Measurements from ENCODE around the gene FRS3. TPM values are rescaled to one million over a fixed set of nuclear protein-coding genes. Genes with fewer than 3 reads are reported as not detected.
A peak's percentile ranks its signal among the peaks of the same experiment; 100 is the strongest.

Gene FRS3
- total and polyA plus RNA-seq, 2 of the 13 experiments (the other 11 are each of a cell fraction or from before 2014, with no cell fraction given) = 3.0 to 7.4 TPM

- TF ChIP-seq ZNF18 (CRISPR knock-in tag; IDR thresholded peaks at IDR 0.05; ENCODE audit: insufficient replicate concordance) = no peak
- peak; percentile 52; the same call in 1 of the 2 replicates for TF ChIP-seq ZXDC (CRISPR knock-in tag; IDR thresholded peaks at IDR 0.05)
- TF ChIP-seq SYNCRIP (IDR thresholded peaks at IDR 0.05; ENCODE audit: insufficient read depth, low read depth, low read length) = no peak
- TF ChIP-seq CHCHD3 (CRISPR knock-in tag; IDR thresholded peaks at IDR 0.05) = peak; percentile 63; the same call in 1 of the 2 replicates
- TF ChIP-seq, protein P1, sequence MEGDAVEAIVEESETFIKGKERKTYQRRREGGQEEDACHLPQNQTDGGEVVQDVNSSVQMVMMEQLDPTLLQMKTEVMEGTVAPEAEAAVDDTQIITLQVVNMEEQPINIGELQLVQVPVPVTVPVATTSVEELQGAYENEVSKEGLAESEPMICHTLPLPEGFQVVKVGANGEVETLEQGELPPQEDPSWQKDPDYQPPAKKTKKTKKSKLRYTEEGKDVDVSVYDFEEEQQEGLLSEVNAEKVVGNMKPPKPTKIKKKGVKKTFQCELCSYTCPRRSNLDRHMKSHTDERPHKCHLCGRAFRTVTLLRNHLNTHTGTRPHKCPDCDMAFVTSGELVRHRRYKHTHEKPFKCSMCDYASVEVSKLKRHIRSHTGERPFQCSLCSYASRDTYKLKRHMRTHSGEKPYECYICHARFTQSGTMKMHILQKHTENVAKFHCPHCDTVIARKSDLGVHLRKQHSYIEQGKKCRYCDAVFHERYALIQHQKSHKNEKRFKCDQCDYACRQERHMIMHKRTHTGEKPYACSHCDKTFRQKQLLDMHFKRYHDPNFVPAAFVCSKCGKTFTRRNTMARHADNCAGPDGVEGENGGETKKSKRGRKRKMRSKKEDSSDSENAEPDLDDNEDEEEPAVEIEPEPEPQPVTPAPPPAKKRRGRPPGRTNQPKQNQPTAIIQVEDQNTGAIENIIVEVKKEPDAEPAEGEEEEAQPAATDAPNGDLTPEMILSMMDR (CRISPR knock-in tag; IDR thresholded peaks at IDR 0.05) = peak; percentile 93
- peak; percentile 81; the same call in 2 of the 3 replicates for TF ChIP-seq MXI1 (IDR thresholded peaks at IDR 0.05; ENCODE audit: borderline replicate concordance, low read depth, low read length)
- no peak for TF ChIP-seq ATF7 (IDR thresholded peaks at IDR 0.05)
- TF ChIP-seq ATF7 (CRISPR knock-in tag; IDR thresholded peaks at IDR 0.05) = peak; percentile 9; the same call in 1 of the 2 replicates
- peak; percentile 71; the same call in 1 of the 2 replicates for TF ChIP-seq ZNF563 (CRISPR knock-in tag; IDR thresholded peaks at IDR 0.05)
- no peak for TF ChIP-seq SCMH1 (CRISPR knock-in tag; IDR thresholded peaks at IDR 0.05; ENCODE audit: borderline replicate concordance)
- TF ChIP-seq, protein P2, sequence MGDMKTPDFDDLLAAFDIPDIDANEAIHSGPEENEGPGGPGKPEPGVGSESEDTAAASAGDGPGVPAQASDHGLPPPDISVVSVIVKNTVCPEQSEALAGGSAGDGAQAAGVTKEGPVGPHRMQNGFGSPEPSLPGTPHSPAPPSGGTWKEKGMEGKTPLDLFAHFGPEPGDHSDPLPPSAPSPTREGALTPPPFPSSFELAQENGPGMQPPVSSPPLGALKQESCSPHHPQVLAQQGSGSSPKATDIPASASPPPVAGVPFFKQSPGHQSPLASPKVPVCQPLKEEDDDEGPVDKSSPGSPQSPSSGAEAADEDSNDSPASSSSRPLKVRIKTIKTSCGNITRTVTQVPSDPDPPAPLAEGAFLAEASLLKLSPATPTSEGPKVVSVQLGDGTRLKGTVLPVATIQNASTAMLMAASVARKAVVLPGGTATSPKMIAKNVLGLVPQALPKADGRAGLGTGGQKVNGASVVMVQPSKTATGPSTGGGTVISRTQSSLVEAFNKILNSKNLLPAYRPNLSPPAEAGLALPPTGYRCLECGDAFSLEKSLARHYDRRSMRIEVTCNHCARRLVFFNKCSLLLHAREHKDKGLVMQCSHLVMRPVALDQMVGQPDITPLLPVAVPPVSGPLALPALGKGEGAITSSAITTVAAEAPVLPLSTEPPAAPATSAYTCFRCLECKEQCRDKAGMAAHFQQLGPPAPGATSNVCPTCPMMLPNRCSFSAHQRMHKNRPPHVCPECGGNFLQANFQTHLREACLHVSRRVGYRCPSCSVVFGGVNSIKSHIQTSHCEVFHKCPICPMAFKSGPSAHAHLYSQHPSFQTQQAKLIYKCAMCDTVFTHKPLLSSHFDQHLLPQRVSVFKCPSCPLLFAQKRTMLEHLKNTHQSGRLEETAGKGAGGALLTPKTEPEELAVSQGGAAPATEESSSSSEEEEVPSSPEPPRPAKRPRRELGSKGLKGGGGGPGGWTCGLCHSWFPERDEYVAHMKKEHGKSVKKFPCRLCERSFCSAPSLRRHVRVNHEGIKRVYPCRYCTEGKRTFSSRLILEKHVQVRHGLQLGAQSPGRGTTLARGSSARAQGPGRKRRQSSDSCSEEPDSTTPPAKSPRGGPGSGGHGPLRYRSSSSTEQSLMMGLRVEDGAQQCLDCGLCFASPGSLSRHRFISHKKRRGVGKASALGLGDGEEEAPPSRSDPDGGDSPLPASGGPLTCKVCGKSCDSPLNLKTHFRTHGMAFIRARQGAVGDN (CRISPR knock-in tag; IDR thresholded peaks at IDR 0.05) = peak; percentile 71
- TF ChIP-seq ZNF234 (CRISPR knock-in tag; conservative IDR thresholded peaks at IDR 0.05) = peak; percentile 90; the same call in 1 of the 2 replicates
- 0 out of 2 replicates have a peak, but pooled peaks have one; percentile 20 for TF ChIP-seq FUBP1 (CRISPR knock-in tag; IDR thresholded peaks at IDR 0.05; ENCODE audit: borderline replicate concordance)
- TF ChIP-seq MXD3 (CRISPR knock-in tag; IDR thresholded peaks at IDR 0.05) = peak; percentile 56; the same call in 1 of the 2 replicates
Measured at GRCh38 chr6:41786451-41787218, 6.9 kb upstream of the FRS3 start (continued).
